GM10266 (cell line): ENCODE results near the gene ANKFN1.

Experiments
- DNase-seq: peaks from one replicate; pipeline ENCODE4 v3.0.0; 2012; ENCODE audit errors: extremely low spot score
- TF ChIP-seq, protein P1 (sequence below): IDR thresholded peaks from 2 replicates; pipeline ENCODE4 v1.5.1; 2012; ENCODE audit warnings: mild to moderate bottlenecking, low read depth; ENCODE audit not compliant: control insufficient read depth, insufficient read depth; ENCODE audit errors: missing control alignments

Gene ANKFN1

GRCh38 chr17:56152874-56153602 lies at the start of gene ANKFN1:
ANKFN1 (plus strand) TSS chr17:56153475; CDS start chr17:56212668, 59,193 bp downstream.
- no peak for DNase-seq
- TF ChIP-seq, protein P1, sequence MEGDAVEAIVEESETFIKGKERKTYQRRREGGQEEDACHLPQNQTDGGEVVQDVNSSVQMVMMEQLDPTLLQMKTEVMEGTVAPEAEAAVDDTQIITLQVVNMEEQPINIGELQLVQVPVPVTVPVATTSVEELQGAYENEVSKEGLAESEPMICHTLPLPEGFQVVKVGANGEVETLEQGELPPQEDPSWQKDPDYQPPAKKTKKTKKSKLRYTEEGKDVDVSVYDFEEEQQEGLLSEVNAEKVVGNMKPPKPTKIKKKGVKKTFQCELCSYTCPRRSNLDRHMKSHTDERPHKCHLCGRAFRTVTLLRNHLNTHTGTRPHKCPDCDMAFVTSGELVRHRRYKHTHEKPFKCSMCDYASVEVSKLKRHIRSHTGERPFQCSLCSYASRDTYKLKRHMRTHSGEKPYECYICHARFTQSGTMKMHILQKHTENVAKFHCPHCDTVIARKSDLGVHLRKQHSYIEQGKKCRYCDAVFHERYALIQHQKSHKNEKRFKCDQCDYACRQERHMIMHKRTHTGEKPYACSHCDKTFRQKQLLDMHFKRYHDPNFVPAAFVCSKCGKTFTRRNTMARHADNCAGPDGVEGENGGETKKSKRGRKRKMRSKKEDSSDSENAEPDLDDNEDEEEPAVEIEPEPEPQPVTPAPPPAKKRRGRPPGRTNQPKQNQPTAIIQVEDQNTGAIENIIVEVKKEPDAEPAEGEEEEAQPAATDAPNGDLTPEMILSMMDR, result no peak

DNA sequence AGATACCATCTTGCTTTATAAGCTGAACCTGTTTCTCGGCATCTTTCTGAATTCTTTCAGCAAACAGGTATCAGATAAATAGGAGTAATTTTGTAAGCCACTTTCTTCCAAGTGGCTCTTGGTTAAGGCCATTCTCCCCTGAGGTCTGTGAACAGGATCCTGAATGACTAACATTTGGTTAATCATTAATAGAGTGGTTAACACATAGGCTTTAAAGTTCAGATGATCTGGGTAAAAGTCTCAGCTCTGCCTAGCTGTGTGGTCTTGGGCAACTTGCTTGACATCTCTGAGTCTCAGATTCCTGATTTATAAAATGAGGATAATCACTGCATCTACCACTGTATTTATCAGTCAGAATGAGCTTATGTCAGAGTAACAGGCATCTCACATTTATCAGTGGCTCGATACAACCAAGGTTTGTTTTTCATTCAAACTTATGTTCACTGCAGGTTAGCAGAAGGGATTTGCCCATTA lies 44.4 kb upstream of the ANKFN1 start:
- DNase-seq, result no peak
- TF ChIP-seq, protein P1, result no peak

DNA sequence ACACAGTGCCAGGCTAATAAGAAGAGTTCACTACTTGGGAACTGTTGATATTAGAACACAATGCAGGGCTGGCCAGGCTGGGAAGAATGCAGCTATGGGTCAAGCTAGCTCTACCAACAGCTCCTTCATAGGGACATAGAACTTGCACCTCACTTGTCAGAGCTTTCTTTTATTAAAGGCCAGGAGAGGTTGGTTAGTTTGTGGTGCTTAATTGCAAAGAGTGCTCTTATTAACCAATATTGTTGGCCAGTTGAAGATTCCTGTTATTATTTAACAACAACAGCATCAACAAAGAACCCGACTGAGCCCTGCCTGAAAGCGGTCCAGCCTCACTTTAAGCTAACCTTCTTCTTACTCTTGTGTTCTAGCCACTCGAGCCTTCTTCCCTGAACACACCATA lies 43.4 kb upstream of the ANKFN1 start:
- TF ChIP-seq, protein P1, result no peak
- no peak for DNase-seq

- TF ChIP-seq, protein P1, result no peak
- no peak for DNase-seq
Measured at GRCh38 chr17:56110463-56111135, 42.7 kb upstream of the ANKFN1 start.

DNA sequence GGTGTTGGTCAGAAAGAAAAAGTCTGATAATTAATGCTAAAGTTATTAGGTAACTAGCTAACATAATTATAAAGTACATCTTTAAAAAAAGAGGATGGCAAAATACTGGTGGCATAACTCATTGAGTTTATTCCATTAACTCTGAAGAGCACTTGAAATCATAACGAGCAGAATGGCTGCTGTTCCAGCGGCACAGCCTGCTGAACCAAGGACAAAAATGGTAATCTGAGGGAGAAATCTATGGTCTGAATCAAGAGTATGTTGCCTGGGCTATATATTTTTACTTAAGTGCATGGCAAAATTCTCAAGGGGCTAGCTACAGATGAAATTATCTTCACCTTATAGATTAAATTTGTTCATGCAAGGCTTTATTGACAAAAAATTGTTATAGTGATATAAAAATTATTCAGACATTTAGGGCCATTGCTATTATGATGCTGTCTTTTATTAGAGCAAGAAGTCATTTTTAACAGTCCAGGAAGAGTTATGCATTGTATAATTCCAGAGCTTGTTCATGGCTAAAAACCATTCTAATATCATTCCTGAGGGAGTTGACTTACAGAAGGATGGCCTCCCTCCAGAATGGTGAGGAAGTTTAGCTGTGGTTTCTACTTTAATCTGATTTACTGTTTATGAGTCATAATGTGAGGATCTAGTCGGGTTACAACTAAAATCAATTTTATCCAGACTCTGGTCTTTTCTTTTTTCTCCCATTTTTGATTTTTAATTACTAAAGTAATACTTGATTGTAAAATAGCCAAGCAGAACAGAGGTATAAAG lies 41.4 kb upstream of the ANKFN1 start:
- TF ChIP-seq, protein P1, result no peak
- no peak for DNase-seq

DNA sequence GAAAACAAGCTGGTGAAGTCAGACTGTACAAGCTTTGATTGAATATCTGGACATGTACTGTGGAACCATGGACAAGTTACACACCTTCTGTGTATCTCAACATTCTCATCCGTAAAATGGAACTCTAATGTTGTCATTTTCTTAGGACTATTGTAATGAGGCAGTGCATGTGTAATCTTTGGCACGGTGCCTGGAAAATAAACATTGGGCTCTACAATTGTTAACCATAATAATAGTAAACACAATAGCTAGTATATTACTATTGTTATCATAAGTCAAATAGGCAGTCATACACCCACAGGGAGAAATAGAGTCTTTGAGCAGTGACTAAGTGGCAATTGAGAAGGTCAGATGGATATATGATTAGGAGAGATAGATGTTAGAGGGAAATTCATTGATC lies 39.8 kb upstream of the ANKFN1 start:
- no peak for DNase-seq
- TF ChIP-seq, protein P1, result no peak
